Calu3 (cell line): ENCODE results near the gene OR6B3. TPM values are rescaled to one million over a fixed set of nuclear protein-coding genes. Genes with fewer than 3 reads are reported as not detected.

Experiments
- BruUV-seq: library from RNA; stranded (reverse); fragments of 400-500 nt; replicated peaks from 2 replicates; lab custom pipeline; 2021; lab: Mats Ljungman, UMichigan
- CTCF ChIA-PET: fragments of 300-600 bp; sonication (Branson Sonifier 250); formaldehyde crosslinking; loops from one replicate; lab custom pipeline; 2022; ENCODE audit warnings: antibody characterized with exemption; lab: Charles Lee
- DNase-seq: peaks from one replicate; pipeline ENCODE4 v3.0.0; 2022
- H3K27ac Mint-ChIP-seq: one replicate; pipeline ENCODE4 v1.8.0; 2022; ENCODE audit warnings: mixed read lengths; ENCODE audit not compliant: unreplicated experiment
- H3K27me3 Mint-ChIP-seq: one replicate; pipeline ENCODE4 v1.8.0; 2022; ENCODE audit warnings: mixed read lengths; ENCODE audit not compliant: unreplicated experiment
- H3K36me3 Mint-ChIP-seq: one replicate; pipeline ENCODE4 v1.8.0; 2022; ENCODE audit warnings: mild to moderate bottlenecking, moderate library complexity, mixed read lengths; ENCODE audit not compliant: insufficient read depth, unreplicated experiment
- H3K4me1 Mint-ChIP-seq: one replicate; pipeline ENCODE4 v1.8.0; 2022; ENCODE audit warnings: mild to moderate bottlenecking, low read depth, mixed read lengths; ENCODE audit not compliant: unreplicated experiment
- H3K4me3 Mint-ChIP-seq: one replicate; pipeline ENCODE4 v1.8.0; 2022; ENCODE audit warnings: mild to moderate bottlenecking, low read depth, moderate library complexity, mixed read lengths; ENCODE audit not compliant: unreplicated experiment
- H3K9me3 Mint-ChIP-seq: one replicate; pipeline ENCODE4 v1.8.0; 2022; ENCODE audit warnings: low read depth, mixed read lengths; ENCODE audit not compliant: unreplicated experiment
- intact Hi-C: fragments of 100-400 bp; cut with micrococcal nuclease; formaldehyde crosslinking; loops from one replicate; pipeline ENCODE4 v1.10.0; 2022; ENCODE audit not compliant: unreplicated experiment
- total RNA-seq: library from RNA; stranded (reverse); gene quantifications from 2 replicates; pipeline ENCODE4 v1.2.3, GENCODE V29; 2022
- TF ChIP-seq, protein P1 (sequence below): fragments of 200-600 bp; IDR thresholded peaks from one replicate; pipeline ENCODE4 v1.8.0; 2022; ENCODE audit warnings: antibody characterized with exemption; ENCODE audit not compliant: unreplicated experiment

OR6B3 gene
- total RNA-seq, 1 experiment from 2014 or later, result not detected

DNA sequence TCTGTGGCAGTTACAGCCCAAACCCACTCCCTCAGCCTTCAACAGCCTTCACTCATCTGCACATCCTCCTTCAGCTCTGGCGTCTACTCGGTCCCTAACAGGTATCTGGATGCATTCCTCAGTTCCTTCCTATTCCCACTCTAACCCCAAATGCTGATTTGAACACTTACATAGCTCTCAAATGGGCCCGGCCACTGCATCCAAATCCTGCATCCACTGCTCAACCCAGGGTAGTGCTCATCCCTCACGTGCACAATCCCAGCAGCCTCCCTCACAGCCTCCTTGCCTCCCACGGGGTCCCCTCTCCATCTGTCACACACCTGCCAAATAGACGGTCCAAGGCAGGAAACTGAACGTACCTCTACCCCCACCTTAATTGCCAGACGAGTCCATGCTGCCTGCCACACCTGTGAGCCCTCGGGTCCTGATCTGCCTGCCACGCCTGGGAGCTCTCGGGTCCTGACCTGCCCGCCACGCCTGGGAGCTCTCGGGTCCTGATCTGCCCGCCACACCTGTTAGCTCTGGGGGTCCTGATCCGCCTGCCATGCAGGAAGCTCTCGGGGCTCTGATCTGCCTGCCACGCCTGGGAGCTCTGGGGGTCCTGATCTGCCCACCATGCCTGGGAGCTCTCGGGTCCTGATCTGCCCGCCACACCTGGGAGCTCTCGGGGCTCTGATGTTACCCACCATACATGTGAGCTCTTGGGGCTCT is 9.9 kb downstream of the OR6B3 start:
- no peak for DNase-seq
- BruUV-seq, result no TSS peak
- TF ChIP-seq, protein P1, sequence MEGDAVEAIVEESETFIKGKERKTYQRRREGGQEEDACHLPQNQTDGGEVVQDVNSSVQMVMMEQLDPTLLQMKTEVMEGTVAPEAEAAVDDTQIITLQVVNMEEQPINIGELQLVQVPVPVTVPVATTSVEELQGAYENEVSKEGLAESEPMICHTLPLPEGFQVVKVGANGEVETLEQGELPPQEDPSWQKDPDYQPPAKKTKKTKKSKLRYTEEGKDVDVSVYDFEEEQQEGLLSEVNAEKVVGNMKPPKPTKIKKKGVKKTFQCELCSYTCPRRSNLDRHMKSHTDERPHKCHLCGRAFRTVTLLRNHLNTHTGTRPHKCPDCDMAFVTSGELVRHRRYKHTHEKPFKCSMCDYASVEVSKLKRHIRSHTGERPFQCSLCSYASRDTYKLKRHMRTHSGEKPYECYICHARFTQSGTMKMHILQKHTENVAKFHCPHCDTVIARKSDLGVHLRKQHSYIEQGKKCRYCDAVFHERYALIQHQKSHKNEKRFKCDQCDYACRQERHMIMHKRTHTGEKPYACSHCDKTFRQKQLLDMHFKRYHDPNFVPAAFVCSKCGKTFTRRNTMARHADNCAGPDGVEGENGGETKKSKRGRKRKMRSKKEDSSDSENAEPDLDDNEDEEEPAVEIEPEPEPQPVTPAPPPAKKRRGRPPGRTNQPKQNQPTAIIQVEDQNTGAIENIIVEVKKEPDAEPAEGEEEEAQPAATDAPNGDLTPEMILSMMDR, result no peak
- intact Hi-C loops, result no loop called here
- H3K4me1 Mint-ChIP-seq, result peaks cover 6% of the 10 kb centered on the region
- no peaks in the 10 kb centered on the region for H3K36me3 Mint-ChIP-seq
- no peak overlapping the region for H3K27ac Mint-ChIP-seq
- no peaks in the 10 kb centered on the region for H3K9me3 Mint-ChIP-seq
- CTCF ChIA-PET, result interaction anchor here (0.6 to 0.7 kb wide), 2 partner anchors 18 to 798 kb away, joined by 3 to 5 read pairs; no protein-coding TSS in a partner anchor
- no peaks in the 10 kb centered on the region for H3K27me3 Mint-ChIP-seq
- no peak overlapping the region for H3K4me3 Mint-ChIP-seq

DNA sequence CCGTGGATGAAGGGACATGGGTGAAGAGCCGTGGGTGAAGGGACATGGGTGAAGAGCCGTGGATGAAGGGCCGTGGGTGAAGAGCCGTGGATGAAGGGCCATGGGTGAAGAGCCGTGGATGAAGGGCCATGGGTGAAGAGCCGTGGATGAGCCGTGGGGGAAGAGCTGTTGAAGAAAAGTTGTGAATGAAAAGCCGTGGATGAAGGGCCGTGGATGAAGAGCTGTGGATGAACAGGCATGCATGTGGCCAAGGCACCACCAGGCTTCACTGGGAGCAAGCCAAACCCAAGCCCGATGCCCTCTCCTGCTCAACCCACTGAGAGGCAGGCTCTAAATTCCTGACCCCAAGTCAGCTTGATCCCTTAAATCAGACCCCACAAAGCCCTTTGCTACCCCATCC is 10.6 kb downstream of the OR6B3 start:
- intact Hi-C loops, result no loop called here
- Mint-ChIP-seq H3K4me1 (peaks cover 6% of the 10 kb centered on the region), H3K36me3 (no peaks in the 10 kb centered on the region), H3K9me3 (no peaks in the 10 kb centered on the region), H3K27me3 (no peaks in the 10 kb centered on the region), H3K27ac (no peak overlapping the region), H3K4me3 (no peak overlapping the region)
- no TSS peak for BruUV-seq
- DNase-seq, result no peak
- CTCF ChIA-PET, result no interaction called here
- TF ChIP-seq, protein P1, result no peak

DNA sequence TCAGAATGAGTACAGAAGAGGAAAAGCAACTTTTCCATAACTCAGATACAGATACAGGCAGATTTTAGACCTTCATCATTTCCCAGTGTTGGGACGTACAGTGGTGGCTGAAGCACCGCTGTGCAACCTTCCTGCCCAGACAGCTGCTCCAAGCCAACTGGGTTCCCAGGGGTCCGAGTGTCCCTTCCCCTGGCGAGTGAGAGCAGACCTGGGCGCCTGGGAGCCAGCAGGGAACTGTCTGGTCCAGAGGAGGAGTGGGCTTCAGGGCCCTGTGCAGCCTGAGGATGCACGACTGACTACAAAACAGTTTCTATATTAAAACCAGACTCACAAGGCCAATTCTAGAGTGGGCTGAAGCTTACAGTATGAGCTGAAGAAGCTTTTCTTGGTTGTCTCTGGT is 12.0 kb downstream of the OR6B3 start:
- H3K27ac Mint-ChIP-seq, result no peak overlapping the region
- no peaks in the 10 kb centered on the region for H3K36me3 Mint-ChIP-seq
- no peak overlapping the region for H3K4me3 Mint-ChIP-seq
- DNase-seq, result no peak
- TF ChIP-seq, protein P1, result no peak
- intact Hi-C loops, result no loop called here
- peaks cover 2% of the 10 kb centered on the region for H3K4me1 Mint-ChIP-seq
- H3K9me3 Mint-ChIP-seq, result no peaks in the 10 kb centered on the region
- H3K27me3 Mint-ChIP-seq, result no peaks in the 10 kb centered on the region
- BruUV-seq, result no TSS peak
- CTCF ChIA-PET, result no interaction called here

DNA sequence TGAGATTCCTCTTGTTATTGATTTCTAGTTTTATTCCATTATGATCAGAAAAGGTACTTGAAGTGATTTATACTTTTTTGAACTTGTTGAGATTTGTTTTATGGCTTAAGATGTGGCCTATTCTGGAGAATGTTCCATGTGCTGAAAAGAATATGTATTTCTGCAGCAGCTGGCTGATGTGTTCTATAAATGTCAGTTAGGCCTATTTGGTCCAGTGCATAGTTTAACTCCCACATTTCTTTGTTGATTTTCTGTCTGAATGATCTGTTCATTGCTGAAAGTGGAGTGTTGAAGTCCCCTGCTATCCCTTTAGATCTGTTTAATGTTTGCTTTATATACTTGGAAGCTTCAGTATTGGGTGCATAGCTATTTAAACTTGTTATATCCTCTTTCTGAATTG is 16.0 kb downstream of the OR6B3 start:
- BruUV-seq, result no TSS peak
- no peaks in the 10 kb centered on the region for H3K27me3 Mint-ChIP-seq

More for the DNA sequence above, 16.0 kb downstream of the OR6B3 start:
- Mint-ChIP-seq H3K36me3 (no peaks in the 10 kb centered on the region), H3K9me3 (no peaks in the 10 kb centered on the region), H3K4me1 (no peaks in the 10 kb centered on the region), H3K27ac (no peak overlapping the region), H3K4me3 (no peak overlapping the region)
- TF ChIP-seq, protein P1, result no peak
- no peak for DNase-seq
- CTCF ChIA-PET, result no interaction called here
- intact Hi-C loops, result no loop called here
